ENCODE data around the gene AP1M1.
"Not testable (repeated sequence)": the region's sequence is repeated elsewhere in the genome, so short reads cannot be mapped to it uniquely, and the experiment has no call there.

AP1M1 gene

GRCh38 chr19:16197622-16198369 is at the start of gene AP1M1:
TSS of gene AP1M1 (plus strand) at chr19:16197911. CDS start at chr19:16198027, 116 bp downstream.
- DNase-seq, result peak; percentile 98

GRCh38 chr19:16148443-16149229 is 49.1 kb upstream of the AP1M1 start:
- no peak for DNase-seq

- DNase-seq, result no peak
Measured at GRCh38 chr19:16153582-16154336, 44.0 kb upstream of the AP1M1 start.

GRCh38 chr19:16154557-16154956 is 43.2 kb upstream of the AP1M1 start:
- no peak for DNase-seq

GRCh38 chr19:16155128-16155527 is 42.6 kb upstream of the AP1M1 start:
- no peak for DNase-seq

- DNase-seq, result no peak
Measured at GRCh38 chr19:16156904-16157303, 40.8 kb upstream of the AP1M1 start.

GRCh38 chr19:16157601-16158000 is 40.1 kb upstream of the AP1M1 start:
- DNase-seq, result no peak

- no peak for DNase-seq
Measured at GRCh38 chr19:16159655-16160054, 38.1 kb upstream of the AP1M1 start.

- no peak for DNase-seq
Measured at GRCh38 chr19:16160445-16160942, 37.2 kb upstream of the AP1M1 start.

- DNase-seq, result no peak
Measured at GRCh38 chr19:16160943-16161560, 36.7 kb upstream of the AP1M1 start.

GRCh38 chr19:16161840-16162239 is 35.9 kb upstream of the AP1M1 start:
- no peak for DNase-seq

- no peak for DNase-seq
Measured at GRCh38 chr19:16164222-16164890, 33.4 kb upstream of the AP1M1 start.

GRCh38 chr19:16166417-16166816 is 31.3 kb upstream of the AP1M1 start:
- DNase-seq, result no peak

- DNase-seq, result no peak
Measured at GRCh38 chr19:16167055-16167454, 30.7 kb upstream of the AP1M1 start.

- DNase-seq, result peak; percentile 11
Measured at GRCh38 chr19:16168465-16169081, 29.1 kb upstream of the AP1M1 start.

GRCh38 chr19:16170134-16170533 is 27.6 kb upstream of the AP1M1 start:
- no peak for DNase-seq

GRCh38 chr19:16175954-16176353 is 21.8 kb upstream of the AP1M1 start:
- no peak for DNase-seq

- not testable (repeated sequence) for DNase-seq
Measured at GRCh38 chr19:16178866-16179265, 18.8 kb upstream of the AP1M1 start.

GRCh38 chr19:16180611-16181010 is 17.1 kb upstream of the AP1M1 start:
- DNase-seq, result no peak

- no peak for DNase-seq
Measured at GRCh38 chr19:16184665-16185122, 13.0 kb upstream of the AP1M1 start.

- DNase-seq, result peak; percentile 99
Measured at GRCh38 chr19:16185123-16185767, 12.5 kb upstream of the AP1M1 start, which contains the start of gene FAM32A. TSS of gene FAM32A (plus strand) at chr19:16185410. CDS start at chr19:16185443, 33 bp downstream.

Data from CD4-positive, alpha-beta T cell treated with Interleukin-4 for 4 hours (primary cell).